Neural cell (in vitro differentiated cells): ENCODE results near the gene IAH1. TPM values are rescaled to one million over a fixed set of nuclear protein-coding genes. Genes with fewer than 3 reads are reported as not detected.

Experiments
- H2AFZ ChIP-seq: fragments of 200-600, 300-800 bp; sonication (generic), shearing (Covaris generic); 2 replicates; pipeline ENCODE4 v1.6.0; 2014; ENCODE audit warnings: low read depth, mild to moderate bottlenecking, antibody characterized with exemption, low read length, moderate library complexity
- H3F3A ChIP-seq: fragments of 200-600 bp; shearing (Covaris generic); 2 replicates; pipeline ENCODE4 v1.6.1; 2016; ENCODE audit warnings: mild to moderate bottlenecking, moderate library complexity, mixed read lengths, antibody characterized with exemption, low read length; ENCODE audit not compliant: insufficient read depth, poor library complexity, severe bottlenecking
- H3K27ac ChIP-seq: fragments of 200-600, 300-800 bp; sonication (generic), shearing (Covaris generic); 2 replicates; pipeline ENCODE4 v1.5.1; 2014; ENCODE audit warnings: mild to moderate bottlenecking, low read length, moderate library complexity
- H3K27me3 ChIP-seq: fragments of 300-800, 200-600 bp; sonication (generic), shearing (Covaris generic); 2 replicates; pipeline ENCODE4 v1.6.0; 2014; ENCODE audit warnings: mild to moderate bottlenecking, low read depth, low read length, moderate library complexity; ENCODE audit not compliant: insufficient read depth
- H3K36me3 ChIP-seq: fragments of 300-800, 200-600 bp; sonication (generic), shearing (Covaris generic); 2 replicates; pipeline ENCODE4 v1.5.1; 2014; ENCODE audit warnings: mild to moderate bottlenecking, antibody characterized with exemption, low read length, moderate library complexity; ENCODE audit not compliant: insufficient read depth
- H3K4me2 ChIP-seq: fragments of 300-800, 200-600 bp; sonication (generic), shearing (Covaris generic); 2 replicates; pipeline ENCODE4 v1.6.0; 2014; ENCODE audit warnings: mild to moderate bottlenecking, low read length
- H3K4me3 ChIP-seq: fragments of 300-800, 200-600 bp; sonication (generic), shearing (Covaris generic); 2 replicates; pipeline ENCODE4 v1.5.1; 2014; ENCODE audit warnings: mild to moderate bottlenecking, low read length, moderate library complexity
- H3K79me2 ChIP-seq: fragments of 200-600 bp; shearing (Covaris generic); replicated peaks from 2 replicates; pipeline ENCODE4 v1.6.0; 2014; ENCODE audit warnings: mild to moderate bottlenecking, low read length, moderate library complexity; ENCODE audit not compliant: insufficient read depth
- H3K9ac ChIP-seq: fragments of 300-800, 200-600 bp; sonication (generic), shearing (Covaris generic); 2 replicates; pipeline ENCODE4 v1.6.1; 2016; ENCODE audit warnings: mild to moderate bottlenecking, low read length, mixed read lengths
- H3K9me2 ChIP-seq: fragments of 200-600 bp; shearing (Covaris generic); 2 replicates; pipeline ENCODE4 v1.6.1; 2016; ENCODE audit warnings: mild to moderate bottlenecking, low read length, mixed read lengths; ENCODE audit not compliant: insufficient read depth
- H3K9me3 ChIP-seq: fragments of 200-600, 300-800 bp; sonication (generic), shearing (Covaris generic); 2 replicates; pipeline ENCODE4 v1.6.1; 2016; ENCODE audit warnings: mild to moderate bottlenecking, mixed run types, low read length, moderate library complexity, mixed read lengths
- H4K20me1 ChIP-seq: fragments of 200-600 bp; shearing (Covaris generic); 2 replicates; pipeline ENCODE4 v1.6.1; 2016; ENCODE audit warnings: mild to moderate bottlenecking, mixed run types; ENCODE audit not compliant: insufficient read depth
- EP300 ChIP-seq: fragments of 450-650 bp; conservative IDR thresholded peaks from 2 replicates; pipeline ENCODE4 v1.6.1; 2014; ENCODE audit warnings: antibody characterized with exemption, mild to moderate bottlenecking, moderate library complexity; ENCODE audit not compliant: poor library complexity, severe bottlenecking
- EZH2 ChIP-seq: fragments of 200-600, 300-800 bp; shearing (Covaris generic), sonication (generic); IDR thresholded peaks from 2 replicates; pipeline ENCODE4 v1.6.1; 2014; ENCODE audit warnings: antibody characterized with exemption, low read length, borderline replicate concordance, mild to moderate bottlenecking; ENCODE audit not compliant: insufficient read depth, poor library complexity, severe bottlenecking
- MXI1 ChIP-seq: fragments of 450-650 bp; conservative IDR thresholded peaks from 2 replicates; pipeline ENCODE4 v1.6.1; 2014; ENCODE audit warnings: antibody characterized with exemption, mild to moderate bottlenecking; ENCODE audit not compliant: poor library complexity, severe bottlenecking
- POLR2AphosphoS5 ChIP-seq: IDR thresholded peaks from 2 replicates; pipeline ENCODE4 v1.6.1; 2012
- RAD21 ChIP-seq: fragments of 450-650 bp; conservative IDR thresholded peaks from 2 replicates; pipeline ENCODE4 v1.6.1; 2014; ENCODE audit warnings: antibody characterized with exemption, mild to moderate bottlenecking, moderate library complexity
- SMC3 ChIP-seq: fragments of 450-650 bp; conservative IDR thresholded peaks from 2 replicates; pipeline ENCODE4 v1.6.1; 2014; ENCODE audit warnings: antibody characterized with exemption, mild to moderate bottlenecking, moderate library complexity; ENCODE audit not compliant: poor library complexity
- TAF1 ChIP-seq: IDR thresholded peaks from 2 replicates; pipeline ENCODE4 v1.6.1; 2012; ENCODE audit warnings: low read depth
- polyA plus RNA-seq: library from polyadenylated mRNA; depleted of rRNA; stranded (reverse); fragments of >200 nt; gene quantifications from 2 replicates; pipeline ENCODE4 v1.2.3, GENCODE V29; 2014
- TF ChIP-seq, protein P1 (sequence below): fragments of 450-650 bp; IDR thresholded peaks from 2 replicates; pipeline ENCODE4 v1.5.1; 2014; ENCODE audit warnings: antibody characterized with exemption, mild to moderate bottlenecking, moderate library complexity; ENCODE audit not compliant: poor library complexity, severe bottlenecking
- TF ChIP-seq, protein P2 (sequence below): IDR thresholded peaks from 2 replicates; pipeline ENCODE4 v1.6.1; 2012; ENCODE audit warnings: borderline replicate concordance

IAH1 gene
- polyA plus RNA-seq, 1 donor from 2014 or later = 33.0 TPM

DNA sequence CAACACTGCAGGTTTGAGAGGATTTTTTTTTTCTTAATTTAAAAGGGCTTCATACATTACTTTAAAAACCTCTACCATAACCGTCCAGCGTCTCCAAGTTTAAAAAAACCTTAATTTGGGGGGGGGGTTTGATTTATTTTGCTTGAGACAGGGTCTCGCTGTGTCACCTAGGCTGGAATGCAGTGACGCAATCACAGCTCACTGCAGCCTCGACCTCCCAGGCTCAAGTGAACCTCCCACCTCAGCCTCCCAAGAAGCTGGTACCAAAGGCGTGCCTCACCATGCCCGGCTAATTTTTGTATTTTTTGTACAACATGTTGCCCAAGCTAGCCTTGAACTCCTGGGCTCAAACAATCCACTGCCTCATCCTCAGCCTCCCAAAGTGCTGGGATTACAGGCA is 44.4 kb downstream of the IAH1 start:
- Histone ChIP-seq H3K36me3 (peaks cover 8% of the 10 kb centered on the region), H3K27ac (no peak overlapping the region), H3K9me3 (no peaks in the 10 kb centered on the region), H3F3A (no peaks in the 10 kb centered on the region), H3K79me2 (no peaks in the 10 kb centered on the region), H3K9me2 (no peaks in the 10 kb centered on the region), H2AFZ (no peak overlapping the region), H3K9ac (no peak overlapping the region), H3K4me3 (no peak overlapping the region), H3K4me2 (no peak overlapping the region), H3K27me3 (no peaks in the 10 kb centered on the region), H4K20me1 (no peaks in the 10 kb centered on the region)
- TF ChIP-seq MXI1 (no peak), POLR2AphosphoS5 (no peak), RAD21 (no peak)
- TF ChIP-seq, protein P1, sequence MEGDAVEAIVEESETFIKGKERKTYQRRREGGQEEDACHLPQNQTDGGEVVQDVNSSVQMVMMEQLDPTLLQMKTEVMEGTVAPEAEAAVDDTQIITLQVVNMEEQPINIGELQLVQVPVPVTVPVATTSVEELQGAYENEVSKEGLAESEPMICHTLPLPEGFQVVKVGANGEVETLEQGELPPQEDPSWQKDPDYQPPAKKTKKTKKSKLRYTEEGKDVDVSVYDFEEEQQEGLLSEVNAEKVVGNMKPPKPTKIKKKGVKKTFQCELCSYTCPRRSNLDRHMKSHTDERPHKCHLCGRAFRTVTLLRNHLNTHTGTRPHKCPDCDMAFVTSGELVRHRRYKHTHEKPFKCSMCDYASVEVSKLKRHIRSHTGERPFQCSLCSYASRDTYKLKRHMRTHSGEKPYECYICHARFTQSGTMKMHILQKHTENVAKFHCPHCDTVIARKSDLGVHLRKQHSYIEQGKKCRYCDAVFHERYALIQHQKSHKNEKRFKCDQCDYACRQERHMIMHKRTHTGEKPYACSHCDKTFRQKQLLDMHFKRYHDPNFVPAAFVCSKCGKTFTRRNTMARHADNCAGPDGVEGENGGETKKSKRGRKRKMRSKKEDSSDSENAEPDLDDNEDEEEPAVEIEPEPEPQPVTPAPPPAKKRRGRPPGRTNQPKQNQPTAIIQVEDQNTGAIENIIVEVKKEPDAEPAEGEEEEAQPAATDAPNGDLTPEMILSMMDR = no peak
- TF ChIP-seq, protein P2, sequence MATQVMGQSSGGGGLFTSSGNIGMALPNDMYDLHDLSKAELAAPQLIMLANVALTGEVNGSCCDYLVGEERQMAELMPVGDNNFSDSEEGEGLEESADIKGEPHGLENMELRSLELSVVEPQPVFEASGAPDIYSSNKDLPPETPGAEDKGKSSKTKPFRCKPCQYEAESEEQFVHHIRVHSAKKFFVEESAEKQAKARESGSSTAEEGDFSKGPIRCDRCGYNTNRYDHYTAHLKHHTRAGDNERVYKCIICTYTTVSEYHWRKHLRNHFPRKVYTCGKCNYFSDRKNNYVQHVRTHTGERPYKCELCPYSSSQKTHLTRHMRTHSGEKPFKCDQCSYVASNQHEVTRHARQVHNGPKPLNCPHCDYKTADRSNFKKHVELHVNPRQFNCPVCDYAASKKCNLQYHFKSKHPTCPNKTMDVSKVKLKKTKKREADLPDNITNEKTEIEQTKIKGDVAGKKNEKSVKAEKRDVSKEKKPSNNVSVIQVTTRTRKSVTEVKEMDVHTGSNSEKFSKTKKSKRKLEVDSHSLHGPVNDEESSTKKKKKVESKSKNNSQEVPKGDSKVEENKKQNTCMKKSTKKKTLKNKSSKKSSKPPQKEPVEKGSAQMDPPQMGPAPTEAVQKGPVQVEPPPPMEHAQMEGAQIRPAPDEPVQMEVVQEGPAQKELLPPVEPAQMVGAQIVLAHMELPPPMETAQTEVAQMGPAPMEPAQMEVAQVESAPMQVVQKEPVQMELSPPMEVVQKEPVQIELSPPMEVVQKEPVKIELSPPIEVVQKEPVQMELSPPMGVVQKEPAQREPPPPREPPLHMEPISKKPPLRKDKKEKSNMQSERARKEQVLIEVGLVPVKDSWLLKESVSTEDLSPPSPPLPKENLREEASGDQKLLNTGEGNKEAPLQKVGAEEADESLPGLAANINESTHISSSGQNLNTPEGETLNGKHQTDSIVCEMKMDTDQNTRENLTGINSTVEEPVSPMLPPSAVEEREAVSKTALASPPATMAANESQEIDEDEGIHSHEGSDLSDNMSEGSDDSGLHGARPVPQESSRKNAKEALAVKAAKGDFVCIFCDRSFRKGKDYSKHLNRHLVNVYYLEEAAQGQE = no peak

DNA sequence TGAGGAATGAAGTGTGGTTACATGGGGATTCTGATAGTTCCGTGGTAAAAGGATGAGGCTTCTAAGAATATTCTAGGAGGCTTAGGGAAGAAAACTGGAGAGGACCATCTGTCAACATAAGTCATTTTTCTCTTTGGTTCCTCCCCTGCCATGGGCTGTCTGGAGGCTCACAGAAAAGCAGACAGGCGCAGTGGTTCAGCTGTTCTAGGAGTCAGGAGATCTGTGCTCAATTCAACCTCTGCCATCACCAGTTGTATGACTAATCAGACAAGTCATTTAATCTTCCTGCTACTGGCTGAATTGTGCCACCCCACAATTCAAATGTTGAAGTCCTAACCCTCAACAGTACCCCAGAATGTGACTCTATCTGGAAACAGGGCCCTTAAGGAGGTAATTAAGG is 44.9 kb downstream of the IAH1 start:
- H4K20me1 ChIP-seq = no peaks in the 10 kb centered on the region
- no peaks in the 10 kb centered on the region for H3K79me2 ChIP-seq
- no peaks in the 10 kb centered on the region for H3F3A ChIP-seq
- no peak overlapping the region for H3K27ac ChIP-seq
- TF ChIP-seq TAF1 (no peak), RAD21 (no peak), EP300 (no peak), SMC3 (no peak), EZH2 (no peak), POLR2AphosphoS5 (no peak), MXI1 (no peak)
- TF ChIP-seq, protein P1 = no peak
- TF ChIP-seq, protein P2 = no peak
- no peaks in the 10 kb centered on the region for H3K27me3 ChIP-seq
- H3K36me3 ChIP-seq = peaks cover 8% of the 10 kb centered on the region
- H2AFZ ChIP-seq = no peak overlapping the region
- no peak overlapping the region for H3K4me2 ChIP-seq
- no peak overlapping the region for H3K9ac ChIP-seq
- no peak overlapping the region for H3K4me3 ChIP-seq
- H3K9me3 ChIP-seq = no peaks in the 10 kb centered on the region
- no peaks in the 10 kb centered on the region for H3K9me2 ChIP-seq
